Mesendoderm (in vitro differentiated cells): Measurements from ENCODE around the gene GPR160. TPM values are rescaled to one million over a fixed set of nuclear protein-coding genes. Genes with fewer than 3 reads are reported as not detected.
A peak's percentile ranks its signal among the peaks of the same experiment; 100 is the strongest.

Experiments used
- DNase-seq: peaks from one replicate; pipeline ENCODE4 v3.0.0; 2013
- H2AK5ac ChIP-seq: 2 replicates; pipeline ENCODE4 v1.6.1; 2013; ENCODE audit warnings: low read length, inconsistent platforms
- H2BK120ac ChIP-seq: 2 replicates; pipeline ENCODE4 v1.6.1; 2013; ENCODE audit warnings: low read depth, mild to moderate bottlenecking, low read length, moderate library complexity, mixed read lengths
- H2BK15ac ChIP-seq: replicated peaks from 2 replicates; pipeline ENCODE4 v1.6.1; 2013; ENCODE audit warnings: low read depth, mild to moderate bottlenecking, moderate library complexity
- H2BK5ac ChIP-seq: 2 replicates; pipeline ENCODE4 v1.6.1; 2013; ENCODE audit warnings: low read length, inconsistent platforms
- H3K18ac ChIP-seq: 2 replicates; pipeline ENCODE4 v1.6.1; 2013; ENCODE audit warnings: mild to moderate bottlenecking, low read length, mixed read lengths
- H3K23ac ChIP-seq: one replicate; pipeline ENCODE4 v1.6.1; 2013; ENCODE audit warnings: low read length
- H3K27ac ChIP-seq: 2 replicates; pipeline ENCODE4 v1.5.1; 2013; ENCODE audit warnings: low read depth, mild to moderate bottlenecking, inconsistent platforms, low read length, moderate library complexity
- H3K27me3 ChIP-seq: 2 replicates; pipeline ENCODE4 v1.6.1; 2013; ENCODE audit warnings: low read length, control low read depth, mild to moderate bottlenecking, inconsistent platforms; ENCODE audit not compliant: insufficient read depth, poor library complexity
- H3K36me3 ChIP-seq: 2 replicates; pipeline ENCODE4 v1.6.1; 2013; ENCODE audit warnings: low read length, inconsistent platforms; ENCODE audit not compliant: control insufficient read depth, insufficient read depth
- H3K4ac ChIP-seq: one replicate; pipeline ENCODE4 v1.6.1; 2013; ENCODE audit warnings: low read depth, mild to moderate bottlenecking, low read length, moderate library complexity
- H3K4me1 ChIP-seq: 2 replicates; pipeline ENCODE4 v1.6.1; 2013; ENCODE audit warnings: low read depth, low read length, inconsistent platforms; ENCODE audit not compliant: control insufficient read depth
- H3K4me2 ChIP-seq: 2 replicates; pipeline ENCODE4 v1.6.1; 2013; ENCODE audit warnings: low read length
- H3K4me3 ChIP-seq: 2 replicates; pipeline ENCODE4 v1.5.1; 2013; ENCODE audit warnings: mild to moderate bottlenecking, low read length
- H3K56ac ChIP-seq: one replicate; pipeline ENCODE4 v1.6.1; 2013; ENCODE audit warnings: low read length
- H3K79me1 ChIP-seq: 2 replicates; pipeline ENCODE4 v1.6.1; 2013; ENCODE audit warnings: low read length, inconsistent platforms
- H3K79me2 ChIP-seq: 2 replicates; pipeline ENCODE4 v1.6.1; 2013; ENCODE audit warnings: mild to moderate bottlenecking, low read length; ENCODE audit not compliant: control insufficient read depth, insufficient read depth
- H3K9ac ChIP-seq: 2 replicates; pipeline ENCODE4 v1.6.1; 2013; ENCODE audit warnings: low read length, inconsistent platforms
- H4K5ac ChIP-seq: one replicate; pipeline ENCODE4 v1.6.1; 2013; ENCODE audit warnings: low read length
- H4K8ac ChIP-seq: one replicate; pipeline ENCODE4 v1.6.1; 2013; ENCODE audit warnings: low read depth, mild to moderate bottlenecking, control low read depth, low read length, moderate library complexity
- WGBS: extraction: QIAGEN DNeasy Blood & Tissue Kit; methylation state at CpG from one replicate; pipeline ENCODE4 v1.1.7; 2013; ENCODE audit warnings: low lambda C conversion rate, missing lambda C conversion rate; ENCODE audit not compliant: insufficient coverage; ENCODE audit errors: extremely low coverage; 5-methylcytosine and 5-hydroxymethylcytosine counted together
- polyA plus RNA-seq, 2 experiments: library from polyadenylated mRNA; stranded (reverse); fragments of 200-250 nt; gene quantifications; one replicate each; pipeline ENCODE4 v1.2.3, GENCODE V29; 2013

GPR160 gene, protein sequence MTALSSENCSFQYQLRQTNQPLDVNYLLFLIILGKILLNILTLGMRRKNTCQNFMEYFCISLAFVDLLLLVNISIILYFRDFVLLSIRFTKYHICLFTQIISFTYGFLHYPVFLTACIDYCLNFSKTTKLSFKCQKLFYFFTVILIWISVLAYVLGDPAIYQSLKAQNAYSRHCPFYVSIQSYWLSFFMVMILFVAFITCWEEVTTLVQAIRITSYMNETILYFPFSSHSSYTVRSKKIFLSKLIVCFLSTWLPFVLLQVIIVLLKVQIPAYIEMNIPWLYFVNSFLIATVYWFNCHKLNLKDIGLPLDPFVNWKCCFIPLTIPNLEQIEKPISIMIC
- 9.7 TPM for polyA plus RNA-seq (2013, experiment 1 of 2)
- 9.5 TPM for polyA plus RNA-seq (2013, experiment 2 of 2)

DNA sequence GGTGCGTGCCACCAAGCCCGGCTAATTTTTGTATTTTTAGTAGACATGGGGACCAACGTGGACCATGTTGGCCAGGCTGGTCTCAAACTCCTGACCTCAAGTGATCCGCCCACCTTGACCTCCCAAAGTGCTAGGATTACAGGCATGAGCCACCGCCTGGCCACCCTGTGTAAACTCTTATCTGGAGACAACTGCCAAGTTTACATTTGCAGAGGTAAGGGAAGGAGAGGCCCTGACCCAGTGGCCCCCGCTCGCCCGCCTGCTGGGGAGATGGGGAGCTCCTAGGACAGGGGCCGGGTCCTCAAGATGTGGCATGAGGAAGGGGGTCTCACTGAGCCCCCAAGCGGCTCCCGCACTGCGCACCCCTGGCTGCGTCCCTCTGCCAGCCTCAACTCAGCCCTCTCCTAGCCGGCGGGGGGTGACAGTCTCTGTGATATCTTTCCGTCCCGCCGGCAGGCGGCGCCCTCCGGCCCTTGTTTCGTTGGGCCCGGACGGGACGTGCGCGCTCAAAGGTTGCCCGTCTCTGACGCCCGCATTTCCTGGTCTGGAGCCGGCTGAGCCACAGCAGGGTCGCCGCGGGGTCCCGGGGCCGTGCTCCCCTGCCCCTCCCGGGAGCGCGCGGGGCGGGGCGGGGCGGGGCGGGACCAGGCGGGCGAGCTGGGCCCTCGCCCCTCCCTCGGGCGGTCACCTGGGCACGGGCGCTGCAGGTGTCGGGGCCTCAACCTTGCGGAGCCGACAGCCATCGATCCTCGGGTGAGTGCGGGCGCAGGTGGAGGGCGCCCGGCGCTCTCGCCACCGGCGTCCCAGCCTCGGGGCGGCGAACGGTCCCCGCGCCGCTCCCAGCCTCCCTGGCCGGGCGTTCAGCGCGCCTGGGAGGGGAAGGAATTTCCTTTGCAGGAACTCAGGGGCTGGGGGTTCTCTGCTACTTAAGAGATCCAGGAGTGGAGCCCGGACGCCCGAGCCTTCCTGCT is at the start of gene GPR160:
Gene GPR160 (plus strand): TSS at position 533 of the 971 bp plus-strand sequence. CDS start 45,978 bp downstream, outside the sequence.
- Histone ChIP-seq H3K27ac (no peak within 1 kb of the TSS), H2BK120ac (no peak within 1 kb of the TSS), H3K79me2 (no peaks in the 10 kb centered on the region), H3K23ac (no peak within 1 kb of the TSS), H3K4me3 (peak within 1 kb of the TSS; percentile 34), H3K79me1 (no peaks in the 10 kb centered on the region), H3K36me3 (no peaks in the 10 kb centered on the region), H3K4me2 (peak within 1 kb of the TSS; percentile 90), H3K9ac (peak within 1 kb of the TSS; percentile 38), H3K4me1 (peaks cover 3% of the 10 kb centered on the region), H3K56ac (peak within 1 kb of the TSS; percentile 64), H3K18ac (no peak within 1 kb of the TSS), H2AK5ac (no peak within 1 kb of the TSS), H4K5ac (no peak within 1 kb of the TSS), H2BK5ac (no peak within 1 kb of the TSS), H4K8ac (no peak within 1 kb of the TSS), H3K27me3 (no peaks in the 10 kb centered on the region), H2BK15ac (no peak within 1 kb of the TSS), H3K4ac (no peak within 1 kb of the TSS)
- no CpG with 5 or more reads among the region's 78 CpGs for WGBS
- DNase-seq = peak; percentile 80

DNA sequence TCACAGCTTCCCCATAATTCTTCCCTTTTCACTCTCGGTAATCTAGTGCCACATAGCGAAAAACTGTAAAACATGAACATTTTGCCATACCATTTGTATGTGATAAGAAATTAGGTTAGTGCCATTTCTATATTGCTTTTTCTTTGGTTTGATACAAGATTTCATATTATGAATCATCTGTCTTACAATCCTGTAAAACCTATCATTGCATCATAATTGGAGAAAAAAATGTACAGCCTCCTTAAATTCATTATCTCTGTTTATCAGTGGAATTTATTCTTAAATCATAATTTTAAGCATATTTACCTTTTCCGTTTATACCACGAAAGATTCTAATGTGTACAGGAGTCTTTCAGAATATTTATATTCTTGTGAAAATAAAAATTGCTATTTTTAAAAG is 47.4 kb upstream of the GPR160 start:
- Histone ChIP-seq H3K79me1 (no peaks in the 10 kb centered on the region), H3K23ac (no peak overlapping the region), H3K4me3 (no peak overlapping the region), H2BK5ac (no peak overlapping the region), H3K56ac (no peak overlapping the region), H3K36me3 (no peaks in the 10 kb centered on the region), H4K8ac (no peak overlapping the region), H2BK120ac (no peak overlapping the region), H2AK5ac (no peak overlapping the region), H3K4me1 (no peaks in the 10 kb centered on the region), H3K9ac (no peak overlapping the region), H2BK15ac (no peak overlapping the region), H3K18ac (no peak overlapping the region), H3K27ac (no peak overlapping the region), H3K79me2 (no peaks in the 10 kb centered on the region), H3K4me2 (no peak overlapping the region), H3K27me3 (no peaks in the 10 kb centered on the region), H3K4ac (no peak overlapping the region), H4K5ac (no peak overlapping the region)
- no peak for DNase-seq
- WGBS = no CpG with 5 or more reads among the region's 4 CpGs

DNA sequence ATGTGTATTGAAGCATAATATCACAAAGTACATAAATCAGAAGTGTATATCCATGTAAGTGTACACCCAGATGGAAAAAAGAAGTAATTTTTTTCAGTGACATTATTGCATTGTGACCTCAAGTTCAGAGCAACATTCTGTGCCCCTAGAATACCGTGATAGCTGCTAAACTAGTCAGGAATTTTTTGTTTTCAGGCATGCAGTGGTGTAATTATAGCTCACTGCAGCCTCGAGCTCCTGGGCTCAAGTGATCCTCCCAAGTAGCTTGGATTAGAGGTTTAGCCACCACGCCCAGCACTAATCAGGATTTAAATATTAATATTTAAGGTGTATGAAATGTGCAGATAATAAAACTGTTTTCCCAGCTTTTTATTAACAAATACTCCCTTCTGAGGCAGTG is 45.6 kb upstream of the GPR160 start:
- Histone ChIP-seq H3K18ac (no peak overlapping the region), H2BK15ac (no peak overlapping the region), H3K27me3 (no peaks in the 10 kb centered on the region), H2BK120ac (no peak overlapping the region), H3K4me3 (no peak overlapping the region), H3K4me1 (no peaks in the 10 kb centered on the region), H3K56ac (no peak overlapping the region), H3K4me2 (no peak overlapping the region), H3K9ac (no peak overlapping the region), H2AK5ac (no peak overlapping the region), H4K8ac (no peak overlapping the region), H3K79me2 (no peaks in the 10 kb centered on the region), H3K36me3 (no peaks in the 10 kb centered on the region), H3K4ac (no peak overlapping the region), H3K23ac (no peak overlapping the region), H3K27ac (no peak overlapping the region), H3K79me1 (no peaks in the 10 kb centered on the region), H2BK5ac (no peak overlapping the region), H4K5ac (no peak overlapping the region)
- no CpG with 5 or more reads among the region's 3 CpGs for WGBS
- no peak for DNase-seq

DNA sequence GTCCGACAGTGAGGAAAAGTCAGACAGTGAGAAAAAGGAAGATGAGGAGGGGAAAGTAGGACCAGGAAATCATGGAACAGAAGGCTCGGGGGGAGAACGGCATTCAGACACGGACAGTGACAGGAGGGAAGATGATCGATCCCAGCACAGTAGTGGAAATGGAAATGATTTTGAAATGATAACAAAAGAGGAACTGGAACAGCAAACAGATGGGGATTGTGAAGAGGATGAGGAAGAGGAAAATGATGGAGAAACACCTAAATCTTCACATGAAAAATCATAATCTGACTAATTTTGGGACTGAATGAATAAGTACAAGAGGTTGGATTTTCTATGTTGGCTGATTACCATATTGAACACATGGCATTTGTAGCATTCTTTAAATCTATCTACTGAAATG is 45.0 kb upstream of the GPR160 start:
- DNase-seq = no peak
- Histone ChIP-seq H2AK5ac (no peak overlapping the region), H3K4me1 (no peaks in the 10 kb centered on the region), H3K27ac (no peak overlapping the region), H4K5ac (no peak overlapping the region), H3K4me2 (no peak overlapping the region), H3K56ac (no peak overlapping the region), H3K18ac (no peak overlapping the region), H2BK5ac (no peak overlapping the region), H3K4ac (no peak overlapping the region), H3K79me1 (no peaks in the 10 kb centered on the region), H3K36me3 (no peaks in the 10 kb centered on the region), H2BK120ac (no peak overlapping the region), H3K27me3 (no peaks in the 10 kb centered on the region), H2BK15ac (no peak overlapping the region), H3K9ac (no peak overlapping the region), H3K79me2 (no peaks in the 10 kb centered on the region), H4K8ac (no peak overlapping the region), H3K23ac (no peak overlapping the region), H3K4me3 (no peak overlapping the region)
- no CpG with 5 or more reads among the region's 5 CpGs for WGBS

DNA sequence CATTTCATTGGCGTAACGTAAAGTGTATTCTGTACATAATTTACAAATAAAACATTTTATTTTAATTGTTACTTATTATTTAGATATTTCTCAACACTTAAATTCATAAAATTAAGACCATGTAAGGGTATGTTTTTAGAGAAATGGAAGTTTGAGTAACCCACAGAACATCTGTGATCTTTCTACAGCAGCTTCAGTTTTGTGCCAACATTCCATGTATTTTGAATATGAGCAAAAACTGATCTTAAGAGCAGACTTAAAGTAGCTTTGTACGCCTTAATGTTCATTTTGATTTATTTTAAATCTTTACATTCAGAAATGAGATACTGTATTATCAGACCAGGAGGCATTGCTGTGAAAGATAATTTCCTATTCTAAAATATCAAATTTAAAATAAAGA is 44.0 kb upstream of the GPR160 start:
- no peak overlapping the region for H4K8ac ChIP-seq
- H3K4me3 ChIP-seq = no peak overlapping the region
- no peak overlapping the region for H2BK120ac ChIP-seq
- no peak overlapping the region for H3K56ac ChIP-seq
- no peak overlapping the region for H3K4me2 ChIP-seq
- H2BK5ac ChIP-seq = no peak overlapping the region
- no peak overlapping the region for H3K18ac ChIP-seq
- no peaks in the 10 kb centered on the region for H3K36me3 ChIP-seq
- WGBS = no CpG with 5 or more reads among the region's 3 CpGs
- H2AK5ac ChIP-seq = no peak overlapping the region
- H4K5ac ChIP-seq = no peak overlapping the region
- H3K79me2 ChIP-seq = no peaks in the 10 kb centered on the region
- H3K79me1 ChIP-seq = no peaks in the 10 kb centered on the region
- H3K27ac ChIP-seq = no peak overlapping the region
- H3K4me1 ChIP-seq = no peaks in the 10 kb centered on the region
- no peak overlapping the region for H3K9ac ChIP-seq
- H3K23ac ChIP-seq = no peak overlapping the region
- no peaks in the 10 kb centered on the region for H3K27me3 ChIP-seq
- DNase-seq = no peak
- H2BK15ac ChIP-seq = no peak overlapping the region
- H3K4ac ChIP-seq = no peak overlapping the region
